ENCODE data around the gene WWC1.

WWC1 gene

DNA sequence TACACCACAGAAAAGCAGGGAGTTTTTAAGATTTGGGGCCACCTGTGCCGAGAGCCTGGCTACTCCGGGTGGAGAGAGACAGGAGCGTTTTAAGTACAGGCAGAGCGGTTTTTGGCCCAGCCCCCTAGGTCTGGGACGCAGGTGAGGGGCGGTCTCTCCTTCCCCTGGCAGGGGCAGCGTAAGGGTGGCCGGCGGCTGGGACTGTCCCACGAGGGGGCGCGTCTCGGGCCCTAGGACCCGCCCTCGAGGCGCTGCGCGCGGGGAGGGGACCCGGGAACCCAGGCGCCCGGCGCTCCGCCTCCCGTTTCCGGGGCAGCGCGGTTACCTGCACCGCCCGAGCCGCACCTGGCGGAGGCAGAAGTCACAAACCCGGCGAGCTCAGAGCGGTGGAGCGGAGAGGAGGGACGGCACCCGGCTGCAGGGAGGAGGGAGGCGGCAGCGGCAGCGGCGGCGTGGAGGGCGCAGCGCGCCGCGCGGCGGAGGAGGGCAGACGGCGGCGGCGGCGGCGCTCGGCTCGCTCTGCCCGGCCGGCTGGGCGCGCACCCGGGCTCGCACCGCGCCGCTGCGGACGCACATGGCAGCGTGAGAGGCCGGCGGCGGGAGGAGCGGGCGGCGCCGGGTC lies at the start of gene WWC1:
Gene WWC1 (plus strand): TSS at position 304 of the 622 bp plus-strand sequence. CDS start 508 bp downstream, outside the sequence.
- DNase-seq (ENCODE audit: low spot score), result peak; percentile 96

DNA sequence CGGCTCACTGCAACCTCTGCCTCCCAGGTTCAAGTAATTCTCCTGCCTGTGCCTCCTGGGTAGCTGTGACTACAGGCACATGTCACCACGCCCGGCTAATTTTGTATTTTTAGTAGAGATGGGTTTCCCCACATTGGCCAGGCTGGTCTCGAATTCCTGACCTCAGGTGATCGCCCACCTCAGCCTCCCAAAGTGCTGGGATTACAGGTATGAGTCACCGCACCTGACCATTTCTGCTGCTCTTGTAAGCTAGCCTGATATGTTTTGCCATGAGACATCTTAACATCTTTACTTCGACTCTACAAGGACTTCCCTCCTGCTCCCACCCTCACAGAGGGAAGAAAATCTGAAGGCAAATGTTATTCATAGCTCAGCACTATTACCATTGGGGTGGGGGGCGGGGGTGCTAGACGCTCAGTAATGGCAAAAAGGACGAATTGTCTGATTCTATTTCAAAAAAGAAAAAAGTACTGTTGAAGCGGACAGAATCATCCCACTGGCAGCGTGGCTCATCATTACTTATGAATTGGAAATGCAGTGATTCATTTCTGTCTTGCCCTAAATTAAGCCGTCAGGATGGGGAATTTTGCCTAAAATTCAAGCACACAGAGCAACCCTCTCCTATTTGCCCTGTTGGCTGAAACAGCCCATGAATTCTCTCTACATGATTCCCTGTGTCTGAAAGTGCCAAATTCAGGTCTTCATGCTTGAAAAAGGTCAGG lies 46.4 kb upstream of the WWC1 start:
- peak; percentile 6 for DNase-seq (ENCODE audit: low spot score)

GRCh38 chr5:168249923-168250322 lies 41.5 kb upstream of the WWC1 start:
- DNase-seq (ENCODE audit: low spot score), result no peak

DNA sequence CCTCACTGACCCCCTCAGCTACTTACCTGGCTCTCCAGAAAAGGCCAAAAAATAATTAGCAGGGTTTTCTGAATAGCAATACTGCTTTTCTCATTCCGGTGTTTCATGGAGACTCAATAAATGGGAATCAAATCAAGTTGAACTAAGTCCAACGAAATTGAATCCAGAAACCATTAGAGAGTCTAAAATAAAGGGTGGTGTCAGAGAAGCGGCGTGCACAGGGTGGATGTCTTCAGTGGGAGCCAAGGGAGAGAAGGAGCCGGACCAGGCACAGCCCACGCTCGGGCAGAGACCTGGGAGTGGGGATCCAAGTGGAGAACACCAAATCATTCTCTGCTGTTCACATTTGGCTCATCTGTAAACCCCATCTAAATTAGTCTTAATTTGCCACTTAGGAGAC lies 40.2 kb upstream of the WWC1 start:
- DNase-seq (ENCODE audit: low spot score), result no peak

- DNase-seq (ENCODE audit: low spot score), result no peak
These were observed 37.3 kb upstream of the WWC1 start for GRCh38 chr5:168254013-168254693.

DNA sequence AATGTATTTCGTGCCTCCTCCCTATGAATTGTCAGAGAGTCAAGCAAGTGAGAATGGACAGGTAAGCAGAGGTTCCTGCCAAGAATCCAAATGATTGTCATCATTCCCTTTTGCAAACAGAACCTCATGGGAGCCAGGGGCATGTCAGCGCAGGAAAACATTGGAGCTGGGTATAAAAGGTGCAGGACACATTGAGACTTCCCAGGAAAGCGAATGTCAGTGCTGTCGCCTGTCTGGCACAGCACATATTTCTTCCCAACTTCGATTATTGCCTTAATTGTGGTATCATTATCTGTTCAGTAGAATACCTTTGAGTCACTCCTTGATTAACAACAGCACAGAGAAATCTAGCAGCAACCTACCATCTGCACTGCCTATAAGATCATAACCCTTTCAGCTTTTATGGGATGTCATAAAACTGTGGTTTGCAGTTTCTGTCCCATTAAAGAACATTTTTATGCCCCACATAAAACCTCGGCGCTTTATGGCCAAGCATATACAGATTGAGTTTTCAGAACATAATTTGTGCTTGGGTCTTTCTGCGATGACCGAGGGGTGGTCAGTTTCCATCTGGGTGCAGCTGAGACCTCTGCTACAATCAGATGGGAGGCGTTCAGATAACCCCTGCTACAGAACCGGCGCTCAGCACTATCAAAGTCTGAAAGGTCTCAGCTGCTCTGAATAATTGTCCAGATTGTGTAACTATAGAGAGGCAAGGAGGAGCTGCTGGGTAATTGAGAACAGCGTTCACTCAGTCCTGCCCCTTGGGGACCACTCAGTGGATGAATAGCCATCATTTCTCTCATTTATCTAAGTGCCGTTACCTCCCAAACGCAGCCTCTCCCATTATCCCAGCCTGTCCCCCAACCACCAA lies 30.9 kb upstream of the WWC1 start:
- DNase-seq (ENCODE audit: low spot score), result no peak

DNA sequence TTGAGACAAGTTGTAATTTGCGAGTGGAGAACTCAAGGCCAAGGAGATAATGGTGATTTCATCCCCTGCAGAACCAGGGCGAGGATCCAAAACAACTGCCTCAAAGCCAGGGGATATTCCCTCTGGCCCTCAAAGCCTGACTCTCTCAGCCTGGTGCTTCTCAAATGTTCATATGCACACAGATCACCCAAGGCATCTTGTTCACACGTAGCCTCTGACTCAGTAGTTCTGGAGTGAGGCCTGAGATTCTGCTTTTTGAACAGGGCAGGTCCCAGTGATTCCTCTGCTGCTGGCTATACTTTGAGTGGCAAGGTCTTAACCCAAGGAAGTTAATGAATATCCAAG lies 30.2 kb upstream of the WWC1 start:
- DNase-seq (ENCODE audit: low spot score), result peak; percentile 51

GRCh38 chr5:168262042-168262743 lies 29.3 kb upstream of the WWC1 start:
- no peak for DNase-seq (ENCODE audit: low spot score)

GRCh38 chr5:168263121-168263520 lies 28.3 kb upstream of the WWC1 start:
- no peak for DNase-seq (ENCODE audit: low spot score)

DNA sequence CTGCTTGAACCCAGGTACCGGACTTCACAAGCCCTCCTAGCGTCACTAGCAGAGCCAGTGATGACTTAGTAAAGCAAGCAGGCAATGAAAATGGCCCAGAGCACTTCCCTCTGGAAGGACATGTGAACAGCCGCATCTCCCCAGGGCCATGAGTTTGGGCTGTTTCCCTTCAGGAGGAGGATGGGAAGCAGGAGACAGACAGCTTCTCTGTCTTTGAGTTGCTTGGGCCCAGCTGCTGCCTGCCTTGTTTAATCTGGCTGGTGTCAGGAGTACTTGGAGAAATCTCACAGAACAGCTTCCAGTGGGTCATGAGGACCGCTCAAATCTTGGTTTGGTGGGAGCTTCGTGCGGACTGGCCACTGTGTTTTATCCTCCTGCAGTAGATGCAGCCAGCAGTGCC lies 25.4 kb upstream of the WWC1 start:
- no peak for DNase-seq (ENCODE audit: low spot score)

GRCh38 chr5:168268949-168269936 lies 22.2 kb upstream of the WWC1 start:
- peak; percentile 98 for DNase-seq (ENCODE audit: low spot score)

- peak; percentile 40 for DNase-seq (ENCODE audit: low spot score)
These were observed 21.5 kb upstream of the WWC1 start for GRCh38 chr5:168269937-168270330.

GRCh38 chr5:168270476-168270875 lies 21.0 kb upstream of the WWC1 start:
- DNase-seq (ENCODE audit: low spot score), result no peak

- peak; percentile 22 for DNase-seq (ENCODE audit: low spot score)
These were observed 18.1 kb upstream of the WWC1 start for GRCh38 chr5:168273056-168273980.

- DNase-seq (ENCODE audit: low spot score), result no peak
These were observed 17.0 kb upstream of the WWC1 start for GRCh38 chr5:168274406-168274805.

DNA sequence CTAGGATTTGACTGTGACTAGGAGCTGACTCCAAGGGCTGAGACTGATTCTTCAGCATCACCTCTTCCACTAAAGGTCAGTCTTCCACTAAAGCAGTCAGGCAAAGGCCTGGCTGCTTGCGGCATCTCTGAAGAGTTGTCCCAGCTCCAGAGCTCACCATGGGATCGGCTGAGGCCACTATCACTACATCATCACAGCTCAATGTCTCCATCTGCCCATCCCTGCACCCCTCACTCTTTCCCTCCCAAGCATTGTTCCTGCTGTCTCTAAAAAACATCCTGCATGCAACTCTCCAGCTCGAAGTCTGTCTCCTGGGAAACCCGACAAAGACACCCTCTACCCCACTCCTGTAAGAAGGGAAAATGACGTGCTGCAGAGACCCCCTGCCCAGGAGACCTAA lies 15.5 kb upstream of the WWC1 start:
- no peak for DNase-seq (ENCODE audit: low spot score)

DNA sequence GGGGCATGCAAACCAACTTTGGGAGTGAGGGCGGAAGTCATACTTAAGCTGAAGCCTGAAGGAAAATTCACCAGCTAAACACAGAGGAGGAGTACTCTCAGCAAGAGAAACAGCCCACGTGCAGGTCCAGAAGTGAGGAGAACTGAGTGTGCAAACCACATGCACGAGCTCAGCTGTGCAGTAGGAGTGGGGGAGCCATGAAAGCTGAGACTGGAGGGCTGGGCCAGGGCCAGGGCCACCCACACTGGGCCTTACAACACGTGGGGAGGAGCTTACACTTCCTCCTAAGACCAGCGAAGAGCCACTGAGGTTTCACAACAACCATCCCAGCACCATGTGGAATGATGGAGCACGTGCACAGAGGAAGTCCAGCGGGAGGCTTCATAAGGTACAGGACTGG lies 9.3 kb upstream of the WWC1 start:
- DNase-seq (ENCODE audit: low spot score), result peak; percentile 33

- no peak for DNase-seq (ENCODE audit: low spot score)
These were observed 6.6 kb upstream of the WWC1 start for GRCh38 chr5:168284809-168285208.

- no peak for DNase-seq (ENCODE audit: low spot score)
These were observed 5.7 kb upstream of the WWC1 start for GRCh38 chr5:168285696-168286095.
